ENCODE measurements around the gene CDH4. TPM values are rescaled to one million over a fixed set of nuclear protein-coding genes. Genes with fewer than 3 reads are reported as not detected.

CDH4 gene
- total RNA-seq, 1 donor from 2014 or later, result not detected

DNA sequence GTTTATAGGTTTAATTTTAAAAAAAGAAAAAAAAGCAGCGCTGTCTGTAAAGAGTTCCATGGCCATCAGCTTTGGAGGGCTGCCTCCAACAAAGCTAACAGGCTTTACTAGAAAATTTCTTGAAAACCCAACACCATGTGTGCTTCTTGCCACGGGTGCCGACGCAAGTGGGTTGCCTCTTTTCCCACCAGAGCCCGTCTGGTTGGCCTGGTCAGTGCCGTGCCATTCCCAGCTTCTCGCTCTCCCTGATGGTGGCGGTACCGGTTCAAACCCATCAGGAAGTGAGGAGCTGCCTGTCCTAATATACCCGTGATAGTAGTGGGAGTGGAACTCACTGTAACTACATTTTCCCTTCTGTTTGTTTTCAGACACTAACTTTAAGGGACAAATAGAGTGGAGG lies 73.7 kb downstream of the CDH4 start:
- DNase-seq (ENCODE audit: low spot score), result no peak

DNA sequence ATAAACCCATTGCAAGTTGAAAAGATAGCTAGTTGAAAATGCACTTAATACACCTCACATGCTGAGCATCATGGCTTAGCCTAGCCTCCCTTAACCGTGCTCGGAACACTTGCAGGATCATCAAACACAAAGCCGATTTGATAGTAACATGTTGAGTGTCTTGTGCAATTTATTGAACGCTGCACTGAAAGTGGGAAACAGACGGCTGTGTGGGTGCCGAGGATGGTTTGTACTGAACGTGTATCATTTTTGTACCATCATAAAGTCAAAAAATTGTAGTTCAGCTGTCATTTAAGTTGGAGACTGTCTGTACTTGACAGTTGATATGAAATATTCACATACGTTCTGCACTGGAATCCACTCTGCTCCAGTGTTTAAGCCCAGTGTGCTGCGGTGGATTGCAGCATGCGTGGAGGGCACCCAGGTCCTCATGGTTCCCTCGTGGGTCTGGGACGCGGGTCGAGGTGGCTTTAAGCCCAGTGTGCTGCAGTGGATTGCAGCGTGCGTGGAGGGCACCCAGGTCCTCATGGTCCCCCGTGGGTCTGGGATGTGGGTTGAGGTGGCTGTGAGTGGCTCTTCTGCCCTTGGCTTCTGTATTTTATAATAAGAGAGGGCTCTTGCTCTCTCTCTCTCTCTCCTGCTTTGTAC lies 77.0 kb downstream of the CDH4 start:
- peak; percentile 92 for DNase-seq (ENCODE audit: low spot score)

DNA sequence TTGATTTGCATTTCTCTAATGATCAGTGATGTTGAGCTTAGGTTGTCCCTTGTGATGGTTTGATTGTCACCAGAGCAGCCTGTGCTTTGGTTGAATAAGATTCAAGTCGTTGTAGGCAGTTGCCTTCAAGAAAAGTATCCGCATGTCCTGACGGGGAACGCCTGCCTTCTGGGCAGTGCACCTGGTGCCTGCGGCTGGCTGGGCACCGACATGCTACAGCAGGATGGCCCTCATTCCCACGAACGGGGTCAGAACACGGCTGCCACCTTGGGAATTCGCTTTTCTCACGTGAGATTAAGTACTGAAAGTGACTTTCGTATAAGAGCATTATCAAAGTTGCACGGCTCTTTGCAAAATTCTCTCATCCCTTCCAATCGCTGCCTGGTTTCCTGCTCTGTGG lies 78.4 kb downstream of the CDH4 start:
- DNase-seq (ENCODE audit: low spot score), result no peak

DNA sequence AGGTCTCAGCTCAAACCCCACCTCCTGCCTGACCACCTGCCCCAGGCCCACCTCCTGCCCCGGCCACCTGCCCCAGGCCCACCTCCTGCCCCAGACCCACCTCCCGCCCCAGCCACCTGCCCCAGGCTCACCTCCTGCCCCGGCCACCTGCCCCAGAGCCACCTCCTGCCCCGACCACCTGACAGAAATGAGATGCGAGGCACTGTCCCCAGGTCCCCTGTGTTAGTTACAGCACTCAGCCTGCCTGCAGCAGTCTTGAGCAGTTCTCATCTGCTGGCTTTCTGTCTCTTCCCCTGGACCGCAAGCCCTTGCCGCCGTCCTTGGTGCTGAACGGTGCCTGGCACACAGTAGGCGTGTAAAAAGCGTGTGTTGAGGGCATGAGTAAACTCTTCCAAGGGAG lies 79.5 kb downstream of the CDH4 start:
- DNase-seq (ENCODE audit: low spot score), result no peak

DNA sequence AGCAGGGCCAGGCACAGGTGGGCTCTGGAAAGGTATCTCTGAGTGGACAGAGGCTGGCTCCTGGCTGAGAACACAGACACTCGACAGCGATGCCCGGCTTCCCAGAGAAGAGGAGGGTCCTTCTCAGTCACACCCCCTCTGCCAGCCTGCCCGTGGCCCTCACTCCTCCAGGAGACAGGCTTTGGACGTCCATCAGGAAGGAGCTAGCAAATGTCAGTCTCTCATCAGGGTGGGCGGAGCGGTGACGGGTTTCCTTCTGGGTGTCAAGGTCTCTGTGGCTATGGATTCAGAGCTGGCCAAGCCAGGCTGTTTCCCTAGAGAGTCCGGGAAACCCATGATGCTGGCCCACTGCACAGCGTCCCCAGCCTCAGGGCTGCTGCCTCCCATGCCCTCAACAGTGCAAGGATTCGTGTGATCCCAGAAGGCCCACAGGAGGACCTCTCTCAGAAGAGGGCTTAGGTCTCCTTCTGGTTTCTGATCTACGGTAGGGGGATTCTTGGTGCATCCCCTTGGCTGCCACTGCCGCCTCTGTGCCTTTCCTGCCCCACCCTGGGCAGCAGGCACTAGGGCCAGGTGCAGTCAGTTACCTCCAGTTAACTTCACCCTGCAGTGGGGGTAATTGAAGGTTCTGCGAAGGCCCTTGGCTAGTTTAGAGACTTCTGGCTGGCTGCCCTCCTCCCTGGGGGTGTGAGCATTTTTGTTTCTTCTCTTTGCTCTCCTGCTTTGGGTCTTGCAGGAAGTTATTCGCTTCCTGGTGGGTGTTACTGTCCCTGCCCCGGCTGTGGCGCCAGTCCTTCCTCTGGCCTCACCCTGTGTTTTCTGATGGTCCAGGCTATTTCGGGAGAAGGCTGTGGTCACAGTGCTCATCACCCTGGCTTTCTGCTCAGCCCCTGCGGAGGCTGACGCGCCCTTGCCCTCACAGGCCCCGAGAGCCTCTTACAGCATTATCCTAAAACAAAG lies 80.2 kb downstream of the CDH4 start:
- no peak for DNase-seq (ENCODE audit: low spot score)

DNA sequence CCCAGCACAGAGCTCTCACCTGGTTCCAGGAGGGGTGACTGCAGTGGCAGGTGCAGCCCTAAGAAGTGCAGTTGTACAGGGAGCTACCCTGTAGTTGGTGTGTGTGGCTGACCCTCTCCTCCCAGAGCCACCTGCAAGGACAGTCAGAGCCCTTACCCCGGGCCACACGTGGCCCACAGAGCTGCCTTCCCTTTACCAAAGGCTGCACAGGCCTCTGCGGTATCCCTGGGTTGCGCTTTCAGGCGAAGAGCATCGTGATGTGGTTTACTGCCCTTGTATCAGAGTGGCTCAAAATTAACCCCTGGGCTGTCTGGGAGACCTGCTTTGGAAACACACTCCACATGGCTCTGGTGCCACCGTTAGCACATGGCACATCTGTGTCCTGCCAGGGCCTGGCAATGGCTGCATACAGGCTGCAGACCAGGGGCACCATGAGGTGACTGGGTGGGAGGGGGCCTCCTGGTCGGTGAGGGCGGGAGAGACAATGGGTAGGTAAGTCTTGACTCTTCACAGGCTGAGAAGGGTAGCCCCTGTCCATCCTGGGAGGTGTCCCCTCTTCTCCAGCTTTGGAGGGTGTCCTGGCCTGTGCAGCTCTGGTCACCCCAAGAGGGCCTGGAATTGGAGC lies 81.5 kb downstream of the CDH4 start:
- DNase-seq (ENCODE audit: low spot score), result no peak

DNA sequence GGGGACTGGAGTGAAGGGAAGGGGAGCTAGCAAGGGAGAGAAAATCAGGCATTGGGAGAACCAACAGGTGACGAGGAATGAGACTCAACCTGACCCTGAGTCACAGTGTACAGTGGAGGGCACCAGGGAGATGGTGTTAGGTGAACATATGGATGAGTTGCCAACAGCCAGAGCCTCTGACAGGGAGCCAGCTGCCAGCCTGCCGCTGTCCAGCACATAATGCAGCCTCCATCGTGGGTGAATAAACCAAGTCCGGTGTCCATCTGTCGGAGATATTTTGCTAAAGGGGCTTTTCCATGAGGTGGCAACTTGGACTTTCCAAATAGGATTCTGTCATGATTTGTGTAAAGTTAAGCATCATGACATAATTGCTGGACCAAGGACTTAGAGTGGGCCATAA lies 88.1 kb downstream of the CDH4 start:
- DNase-seq (ENCODE audit: low spot score), result no peak

DNA sequence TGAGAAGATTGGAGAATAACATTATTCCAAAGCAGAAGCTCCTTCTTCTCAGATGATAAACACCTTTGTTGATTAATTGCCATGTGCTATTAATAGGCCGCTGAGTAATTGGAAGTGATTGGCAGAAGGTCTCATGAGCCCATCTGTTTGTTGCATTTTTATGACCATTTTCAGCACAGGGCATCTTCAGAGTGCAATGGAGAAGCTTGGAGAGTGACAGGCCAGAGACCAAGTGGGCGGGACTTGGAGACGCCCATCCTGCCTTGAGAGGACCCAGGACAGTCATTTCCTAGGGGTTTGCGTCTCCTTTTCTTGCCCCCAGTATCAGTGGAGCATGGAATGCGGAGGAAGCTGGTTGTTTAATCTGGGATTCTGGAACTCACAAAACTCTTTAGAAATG lies 89.5 kb downstream of the CDH4 start:
- no peak for DNase-seq (ENCODE audit: low spot score)

DNA sequence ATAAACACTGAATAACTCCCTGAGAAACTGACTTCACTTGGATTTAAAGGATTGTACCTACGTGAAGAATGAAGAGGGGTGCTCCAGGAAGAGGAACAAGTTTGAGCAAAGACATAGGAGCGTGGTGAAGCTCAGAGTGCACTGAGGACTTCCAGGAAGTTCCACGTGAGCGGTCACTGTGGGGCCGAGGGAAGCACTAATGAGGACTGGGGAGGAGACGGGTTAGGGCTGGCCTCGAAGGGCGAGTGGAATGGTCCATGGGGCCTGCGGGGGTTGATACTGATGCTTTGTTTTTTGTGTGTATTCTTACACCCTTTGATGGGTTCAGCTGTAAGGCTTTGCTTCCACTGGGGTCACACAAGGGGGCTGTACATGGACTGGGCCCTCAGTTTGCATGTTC lies 91.9 kb downstream of the CDH4 start:
- DNase-seq (ENCODE audit: low spot score), result no peak

DNA sequence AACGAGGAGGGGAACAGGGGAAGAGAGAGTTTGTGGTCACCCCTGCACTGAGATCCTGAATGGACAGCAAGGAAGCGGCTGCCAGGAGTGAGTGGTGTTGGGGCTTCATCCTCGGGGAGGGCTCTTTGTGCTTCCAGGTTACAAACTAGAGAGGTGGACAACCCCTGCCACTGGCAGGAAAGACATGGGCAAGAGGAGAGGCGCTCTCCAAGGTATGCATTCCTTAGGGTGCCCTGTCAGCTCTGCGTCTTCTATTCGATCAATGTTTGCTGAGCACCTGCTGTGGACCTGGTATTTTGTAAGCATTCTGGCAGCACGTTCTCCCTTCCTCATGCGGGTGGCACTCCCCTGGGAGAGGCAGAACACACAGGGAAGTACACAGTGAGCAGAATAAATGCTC lies 93.6 kb downstream of the CDH4 start:
- no peak for DNase-seq (ENCODE audit: low spot score)

DNA sequence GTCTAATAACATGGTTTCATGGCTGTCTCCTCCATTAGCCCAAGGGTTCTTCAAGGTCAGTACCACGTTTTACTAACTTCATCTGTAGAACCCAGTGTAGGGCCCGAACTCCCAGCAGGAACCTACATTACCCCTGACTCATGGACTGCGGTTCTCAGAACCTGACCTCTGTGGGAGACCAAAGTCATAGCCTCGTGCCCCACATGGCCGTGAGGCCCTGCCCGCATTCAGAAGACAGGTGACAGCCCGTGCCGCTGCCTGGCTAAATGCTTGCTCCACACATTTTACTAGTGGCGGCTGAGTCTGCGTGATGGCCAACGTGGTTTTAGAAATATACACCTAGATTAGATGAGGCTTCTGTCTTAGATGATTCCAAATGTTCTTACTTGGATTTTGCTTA lies 94.9 kb downstream of the CDH4 start:
- no peak for DNase-seq (ENCODE audit: low spot score)

DNA sequence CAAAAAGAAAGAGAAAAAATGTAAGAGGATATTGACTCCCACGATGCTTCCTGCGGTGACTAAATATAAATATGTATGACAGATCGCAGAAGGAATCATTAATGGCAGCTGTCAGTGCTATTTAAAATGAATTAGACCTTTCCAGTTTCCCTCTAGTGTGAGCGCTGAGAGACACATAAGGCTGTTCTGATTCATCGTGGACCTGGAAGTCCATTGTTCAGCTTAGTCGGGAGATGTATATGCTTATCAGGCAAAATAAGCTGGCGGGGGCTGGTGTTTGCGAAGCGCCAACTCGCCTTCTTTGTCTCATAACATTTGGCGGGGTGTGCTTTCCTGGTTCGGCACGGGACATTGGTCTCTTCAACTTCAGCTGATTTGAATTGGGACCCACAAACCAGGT lies 95.4 kb downstream of the CDH4 start:
- no peak for DNase-seq (ENCODE audit: low spot score)

DNA sequence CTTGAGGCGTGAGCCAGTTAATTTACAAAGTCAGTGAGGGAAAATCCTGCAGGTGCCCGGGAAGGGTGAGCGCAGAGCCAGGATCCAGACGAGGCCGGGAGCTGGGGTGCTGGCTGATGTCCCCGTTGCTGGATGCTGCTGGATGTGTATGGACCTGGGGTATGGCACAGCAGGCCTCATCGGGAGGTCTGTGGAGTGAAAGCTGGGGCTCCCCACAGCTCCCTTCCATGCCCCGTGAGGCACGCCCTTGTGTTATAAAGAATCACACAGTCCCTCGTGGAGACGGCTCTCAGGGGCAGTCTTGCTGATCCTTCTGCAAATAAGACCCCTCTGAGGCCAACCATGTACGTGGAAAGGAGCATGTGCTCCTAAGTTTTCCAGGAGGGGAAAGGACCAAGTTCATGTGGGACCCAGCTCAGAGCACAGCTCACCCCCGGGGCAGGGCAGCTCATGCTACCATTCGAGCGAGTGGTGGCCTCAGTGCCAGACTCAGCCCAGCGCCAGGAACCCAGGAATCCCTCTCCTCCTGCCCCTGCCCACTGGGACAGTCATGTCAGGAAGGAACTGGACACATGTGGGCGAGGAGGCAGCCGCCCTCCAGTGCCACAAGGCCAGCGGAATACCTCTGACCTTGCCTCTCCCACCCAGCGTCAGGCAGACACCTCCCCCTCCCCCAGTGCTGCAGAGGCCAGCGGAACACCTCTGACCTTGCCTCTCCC lies 97.5 kb downstream of the CDH4 start:
- DNase-seq (ENCODE audit: low spot score), result no peak

DNA sequence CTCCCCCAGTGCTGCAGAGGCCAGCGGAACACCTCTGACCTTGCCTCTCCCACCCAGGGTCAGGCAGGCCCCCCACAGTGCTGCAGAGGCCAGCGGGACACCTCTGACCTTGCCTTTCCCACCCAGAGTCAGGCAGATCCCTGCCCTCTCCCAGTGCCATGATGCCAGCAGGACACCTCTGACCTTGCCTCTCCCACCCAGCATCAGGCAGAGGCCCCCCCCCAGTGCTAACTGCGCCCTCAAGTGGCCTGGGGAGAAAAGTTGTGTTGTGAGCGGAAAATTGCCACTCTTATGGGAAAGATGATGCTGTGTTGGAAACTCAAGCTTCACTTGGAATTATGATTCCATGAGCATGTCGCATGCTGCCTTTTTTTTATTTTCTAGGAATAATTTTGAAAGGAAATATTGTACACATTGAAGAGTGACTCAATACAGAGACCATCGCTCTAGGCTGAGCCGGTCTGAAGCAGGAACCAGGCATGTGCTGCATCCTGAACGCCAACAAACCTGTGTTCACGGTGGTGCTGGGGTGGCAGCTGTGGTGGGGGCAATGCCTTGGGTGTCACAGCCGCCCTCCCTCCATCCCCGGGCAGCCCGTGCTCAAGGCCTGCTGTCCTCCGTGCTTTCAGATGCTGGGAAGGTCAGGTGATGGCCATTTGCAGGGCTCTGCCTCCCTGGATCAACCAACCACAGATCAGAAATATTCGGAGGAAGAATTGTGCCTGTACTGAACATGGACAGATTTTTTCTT lies 98.6 kb downstream of the CDH4 start:
- no peak for DNase-seq (ENCODE audit: low spot score)

DNA sequence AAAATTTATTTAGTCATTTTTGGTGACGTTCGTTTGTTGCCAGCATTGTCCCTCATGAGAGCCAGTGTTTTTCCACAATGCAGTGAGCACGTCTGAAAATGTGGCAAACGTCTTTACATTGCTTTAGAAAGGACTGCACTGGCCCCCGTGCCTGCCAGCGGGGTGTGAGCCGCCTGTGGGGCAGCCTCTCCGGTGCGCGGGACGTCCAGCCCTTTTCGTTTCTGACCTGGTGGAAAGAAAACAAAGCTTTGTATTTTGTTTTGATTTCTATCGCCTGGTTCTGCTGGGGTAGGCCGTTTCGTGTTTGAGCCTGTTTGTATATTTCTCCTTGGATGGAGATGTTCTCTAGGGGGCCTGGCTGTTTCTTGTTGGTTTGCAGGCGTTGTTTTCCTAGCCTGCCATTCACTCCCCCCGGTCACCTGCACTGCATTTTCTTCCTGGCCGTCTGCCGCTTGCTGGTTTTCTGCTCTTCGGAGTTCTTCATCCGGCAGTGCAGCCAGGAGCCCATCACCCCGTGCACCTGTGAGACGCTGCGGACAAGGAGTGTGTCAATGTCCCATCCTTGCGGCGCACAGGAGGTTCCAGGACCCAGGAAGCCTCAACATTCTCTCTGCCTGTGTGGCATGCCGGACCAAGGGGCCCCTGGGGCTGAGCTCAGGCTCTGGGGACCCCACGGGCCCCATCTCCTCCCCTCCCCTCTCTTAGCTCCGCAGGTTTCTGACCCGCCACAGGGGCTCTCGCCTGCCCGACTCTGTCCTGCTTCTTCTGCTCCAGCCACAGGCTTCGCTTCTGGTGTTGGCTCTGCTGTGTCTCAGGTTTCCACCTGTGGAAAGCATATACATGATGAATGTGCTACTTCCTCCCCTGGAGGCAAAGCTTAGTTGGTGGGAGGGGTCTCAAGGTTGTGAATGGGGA lies 100.5 kb downstream of the CDH4 start:
- no peak for DNase-seq (ENCODE audit: low spot score)

DNA sequence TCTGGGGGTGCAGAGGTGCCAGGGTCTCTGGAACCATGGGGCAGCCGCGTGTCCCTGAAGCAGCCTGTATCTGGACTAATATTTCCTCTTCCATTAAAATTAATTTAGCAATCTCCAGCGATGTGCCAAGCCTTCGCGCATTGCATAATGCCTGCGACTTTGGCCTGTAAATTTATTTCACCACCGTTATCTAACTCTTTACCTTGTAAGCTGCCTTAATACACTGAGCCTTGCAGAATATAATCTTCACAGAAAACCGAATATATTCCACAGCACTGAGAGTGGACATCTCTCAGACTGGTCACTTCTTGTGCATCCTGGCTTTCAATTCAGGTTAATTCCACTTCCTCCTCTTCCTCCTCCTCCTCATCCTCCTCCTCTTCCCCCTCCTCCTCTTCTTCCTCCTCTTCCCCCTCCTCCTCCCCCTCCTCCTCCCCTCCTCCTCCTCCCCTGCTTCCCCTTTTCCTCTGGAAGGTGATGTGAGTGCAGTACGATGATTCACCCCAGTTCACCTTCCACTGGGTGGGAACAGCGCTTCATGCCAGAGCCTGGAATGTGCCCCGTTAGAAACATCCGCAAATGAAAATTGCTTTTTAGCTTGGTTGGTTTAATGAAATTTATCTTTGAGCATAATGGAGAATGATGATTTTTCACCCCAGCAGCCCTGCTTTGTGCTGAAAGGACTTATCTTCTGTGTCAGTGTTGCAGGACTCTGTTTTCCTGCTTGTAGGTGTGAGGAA lies 101.4 kb downstream of the CDH4 start:
- DNase-seq (ENCODE audit: low spot score), result no peak

DNA sequence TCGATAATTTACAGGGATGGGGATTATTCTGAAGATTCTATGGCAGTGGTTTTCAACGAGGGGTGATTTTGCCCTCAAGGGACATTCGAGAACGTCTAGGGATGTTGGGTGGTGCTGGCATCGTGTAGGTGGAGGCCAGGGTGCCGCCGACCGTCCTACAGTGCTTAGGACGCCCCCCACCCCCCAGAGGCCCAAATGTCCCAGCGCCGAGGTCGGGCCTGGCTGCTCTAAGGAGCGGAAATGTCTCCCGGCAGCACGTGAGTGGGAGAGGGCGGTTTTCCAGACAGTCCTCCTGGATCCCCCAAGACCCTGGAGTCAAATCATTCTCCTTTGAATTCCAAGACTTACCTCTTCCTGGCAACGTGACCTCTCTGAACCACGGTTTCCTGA lies 101.9 kb downstream of the CDH4 start:
- DNase-seq (ENCODE audit: low spot score), result no peak

DNA sequence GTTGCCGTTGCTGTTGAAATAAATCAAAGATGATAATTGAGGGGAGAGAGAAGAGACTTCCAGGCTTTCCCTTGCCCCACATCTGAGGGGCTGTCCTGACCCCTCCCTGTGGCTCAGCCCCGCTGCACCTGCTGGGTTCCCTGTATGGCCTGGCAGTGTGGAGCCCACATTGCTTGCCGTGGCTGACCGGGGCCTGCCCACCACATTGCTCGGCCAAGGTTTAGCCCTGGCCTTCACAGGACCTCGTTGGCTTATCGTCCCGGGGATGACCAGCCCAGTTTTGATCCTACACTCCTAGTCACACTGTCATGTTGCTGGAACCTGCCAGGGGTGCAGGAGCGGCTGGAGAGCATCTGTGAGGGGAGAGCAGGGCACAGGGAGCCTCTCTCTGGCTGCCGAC lies 102.4 kb downstream of the CDH4 start:
- DNase-seq (ENCODE audit: low spot score), result no peak

DNA sequence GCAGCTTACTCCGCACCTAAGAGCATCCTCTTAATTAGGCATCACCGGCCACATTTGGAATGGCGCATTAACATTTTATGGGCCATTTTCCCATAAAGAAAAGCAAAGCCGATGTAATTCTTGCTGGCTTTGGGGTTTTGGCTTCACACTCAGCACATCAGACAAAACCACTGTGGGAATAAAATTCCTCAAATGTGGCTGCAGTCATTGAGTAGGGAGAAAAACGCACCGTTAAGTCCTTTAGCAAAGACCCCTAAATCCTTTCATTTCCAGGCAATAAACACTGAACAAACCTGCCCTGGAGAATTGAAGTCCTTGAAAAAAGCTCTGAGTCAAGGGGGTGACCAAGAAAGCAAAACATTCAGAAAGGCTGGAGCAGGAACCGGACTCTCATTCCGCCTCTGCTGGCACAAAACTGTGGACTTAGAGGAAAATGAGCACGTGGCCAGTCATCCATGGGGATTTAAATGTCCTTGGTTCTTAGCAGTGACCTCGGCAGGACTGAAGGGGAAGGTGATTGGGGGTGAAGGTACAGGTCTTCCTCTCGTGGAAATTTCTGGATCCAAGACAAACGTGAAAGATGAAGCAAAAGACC lies 102.9 kb downstream of the CDH4 start:
- no peak for DNase-seq (ENCODE audit: low spot score)

Data from mesenteric fat pad (tissue), 1 donor.